Kidney glomerular epithelial cell (primary cell): Measurements from ENCODE around the gene PRSS21.

Experiments
- DNase-seq: peaks from one replicate; lab custom pipeline; 2025; lab: John Stamatoyannopoulos, UW

The PRSS21 gene

GRCh38 chr16:2806286-2806685, 10.8 kb upstream of the PRSS21 start:
- no peak for DNase-seq

GRCh38 chr16:2808181-2808580, 8.9 kb upstream of the PRSS21 start:
- DNase-seq, result no peak

DNA sequence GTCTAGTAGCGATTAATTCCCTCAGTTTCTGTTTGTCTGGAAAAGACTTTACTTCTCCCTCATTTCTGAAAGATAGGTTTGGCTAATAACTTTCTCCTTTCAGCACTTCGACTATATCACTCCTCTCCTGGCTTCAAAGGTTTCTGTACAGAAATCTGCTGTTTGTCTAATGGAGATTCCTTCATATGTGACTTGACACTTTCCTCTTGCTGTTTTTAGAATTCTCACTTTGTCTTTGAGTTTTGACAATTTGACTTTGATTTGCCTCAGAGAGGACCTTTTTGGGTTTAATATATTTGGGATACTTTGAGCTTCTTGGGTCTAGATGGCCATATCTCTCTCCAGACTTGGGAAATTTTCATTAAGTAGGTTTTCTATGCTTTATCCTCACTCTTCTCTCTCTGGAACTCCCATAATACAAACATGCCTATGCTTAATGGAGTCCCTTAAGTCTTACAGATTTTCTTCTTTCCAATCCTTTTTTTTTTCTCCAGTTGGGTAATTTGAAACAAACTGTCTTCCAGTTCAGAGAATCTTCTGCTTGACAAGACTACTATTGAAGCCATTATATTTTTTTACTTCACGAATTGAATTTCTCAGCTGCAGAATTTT, 7.8 kb upstream of the PRSS21 start:
- DNase-seq, result no peak

- no peak for DNase-seq
These were observed 6.4 kb upstream of the PRSS21 start for GRCh38 chr16:2810651-2811050.

DNA sequence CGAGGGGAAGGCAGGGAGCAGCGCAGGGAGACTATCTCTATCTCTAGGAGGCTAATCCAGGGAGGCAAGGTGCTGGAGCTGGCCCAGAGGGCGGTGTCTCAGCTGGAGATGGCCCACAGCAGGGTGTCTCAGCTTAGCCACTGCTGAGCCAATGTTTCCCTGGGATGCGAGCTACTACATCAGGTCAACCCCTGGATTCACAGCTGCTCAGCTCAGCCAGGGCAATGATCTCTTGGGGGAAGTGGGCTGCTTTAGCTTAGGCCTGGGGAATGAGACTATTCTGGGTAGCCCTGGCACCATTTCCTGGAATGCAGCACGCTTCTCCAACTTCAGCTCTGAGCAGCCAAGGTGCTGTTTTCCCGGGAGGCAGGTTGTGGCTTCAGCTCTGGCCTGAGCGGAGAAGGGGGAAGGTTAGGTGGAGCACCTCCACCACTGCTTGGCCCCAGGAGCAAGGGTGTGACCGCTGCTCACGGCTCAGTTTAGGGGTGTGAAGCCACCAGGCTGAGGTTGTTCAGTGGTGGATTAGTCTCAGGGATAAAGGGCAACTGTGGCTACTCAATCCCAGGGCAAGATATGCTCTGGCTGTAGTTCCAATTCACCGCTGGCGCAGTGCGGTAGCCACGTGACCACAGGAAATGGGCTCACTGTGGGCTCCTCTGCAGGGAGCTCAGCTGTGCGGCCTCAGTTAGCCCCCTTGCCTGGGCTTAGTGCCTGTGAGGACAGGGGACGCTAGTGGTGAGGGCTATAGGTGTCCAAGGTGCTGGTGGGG, 5.2 kb upstream of the PRSS21 start:
- DNase-seq, result no peak

DNA sequence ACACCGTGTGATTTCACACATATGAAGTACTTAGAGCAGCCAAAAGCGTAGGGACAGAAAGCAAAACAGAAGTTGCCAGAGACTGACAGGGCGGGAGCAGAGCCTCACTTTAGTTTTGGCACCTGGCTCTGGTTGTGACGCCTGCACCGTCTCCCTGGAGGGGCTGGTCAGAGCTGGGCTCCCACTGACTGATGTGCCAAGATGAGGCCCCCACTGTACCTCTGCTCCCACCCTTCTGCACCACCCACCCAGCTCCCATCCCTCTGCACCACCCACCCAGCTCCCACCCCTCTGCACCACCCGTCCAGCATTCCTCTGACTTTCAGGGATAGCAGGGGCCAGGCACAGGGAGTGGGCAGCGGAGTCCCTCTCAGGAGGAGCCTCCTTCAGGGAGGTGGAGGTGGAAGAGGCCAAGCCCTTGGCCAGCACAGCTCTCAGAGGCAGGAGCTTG, 3.2 kb upstream of the PRSS21 start:
- no peak for DNase-seq

- no peak for DNase-seq
These were observed 2.3 kb upstream of the PRSS21 start for GRCh38 chr16:2814551-2815298.

- DNase-seq, result no peak
These were observed 1.7 kb upstream of the PRSS21 start for GRCh38 chr16:2815299-2815771.

DNA sequence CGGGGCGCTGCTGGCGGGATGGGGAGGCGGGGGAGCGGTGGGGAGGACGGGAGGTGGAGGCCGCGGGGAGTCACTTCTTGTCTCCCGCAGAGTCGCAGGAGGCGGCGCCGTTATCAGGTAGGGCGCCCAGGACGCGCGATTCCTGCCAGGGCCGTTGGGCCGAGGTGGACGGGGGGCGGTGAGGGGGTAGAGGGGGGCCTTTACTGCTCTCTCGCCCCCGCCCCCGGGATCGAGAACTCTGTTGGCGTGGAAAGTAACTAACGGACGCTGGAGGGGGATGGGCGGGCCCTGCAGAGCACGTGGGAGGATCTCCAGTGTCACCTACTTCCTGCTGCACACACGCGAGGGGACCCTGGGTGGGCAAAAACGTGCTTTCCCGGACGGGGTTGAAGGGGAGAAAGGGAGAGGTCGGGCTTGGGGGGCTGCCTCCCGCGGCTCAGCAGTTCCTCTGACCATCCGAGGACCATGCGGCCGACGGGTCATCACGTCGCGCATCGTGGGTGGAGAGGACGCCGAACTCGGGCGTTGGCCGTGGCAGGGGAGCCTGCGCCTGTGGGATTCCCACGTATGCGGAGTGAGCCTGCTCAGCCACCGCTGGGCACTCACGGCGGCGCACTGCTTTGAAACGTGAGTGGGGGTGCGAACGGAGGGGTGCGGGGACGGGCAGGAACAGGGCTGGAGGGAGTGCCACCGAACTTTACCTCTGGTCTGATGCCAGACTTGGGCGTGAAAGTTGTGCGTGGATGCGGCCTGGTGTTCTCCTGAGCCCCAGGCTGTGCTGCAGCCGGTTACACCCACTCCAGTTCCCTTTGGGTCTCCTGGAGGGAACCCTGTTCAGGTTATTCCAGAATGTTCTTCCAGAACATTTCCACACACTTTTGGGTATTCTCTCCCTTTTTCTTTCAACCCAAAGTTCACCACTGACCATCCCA, 569 bp downstream of the PRSS21 start:
- no peak for DNase-seq

DNA sequence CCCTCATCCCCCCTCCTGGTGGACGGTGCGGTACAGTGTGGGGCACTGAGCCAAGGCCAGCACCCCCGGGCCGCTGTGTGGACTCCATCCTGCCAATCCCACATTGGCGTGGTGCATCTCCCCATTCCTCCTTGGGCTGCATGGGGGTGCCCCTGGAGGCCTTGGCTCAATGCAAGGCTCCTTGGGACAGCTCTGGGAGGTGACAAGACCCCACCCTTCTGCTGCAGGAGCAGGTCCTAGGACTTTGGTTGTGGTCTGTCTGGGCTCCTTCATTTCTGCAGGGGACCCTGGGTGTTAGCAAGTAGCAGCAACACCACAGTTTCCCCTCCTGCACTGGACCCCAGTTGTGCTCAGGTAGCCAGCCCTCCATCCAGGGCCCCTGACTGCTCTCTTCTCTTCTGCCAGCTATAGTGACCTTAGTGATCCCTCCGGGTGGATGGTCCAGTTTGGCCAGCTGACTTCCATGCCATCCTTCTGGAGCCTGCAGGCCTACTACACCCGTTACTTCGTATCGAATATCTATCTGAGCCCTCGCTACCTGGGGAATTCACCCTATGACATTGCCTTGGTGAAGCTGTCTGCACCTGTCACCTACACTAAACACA, 1.3 kb downstream of the PRSS21 start:
- DNase-seq, result no peak

DNA sequence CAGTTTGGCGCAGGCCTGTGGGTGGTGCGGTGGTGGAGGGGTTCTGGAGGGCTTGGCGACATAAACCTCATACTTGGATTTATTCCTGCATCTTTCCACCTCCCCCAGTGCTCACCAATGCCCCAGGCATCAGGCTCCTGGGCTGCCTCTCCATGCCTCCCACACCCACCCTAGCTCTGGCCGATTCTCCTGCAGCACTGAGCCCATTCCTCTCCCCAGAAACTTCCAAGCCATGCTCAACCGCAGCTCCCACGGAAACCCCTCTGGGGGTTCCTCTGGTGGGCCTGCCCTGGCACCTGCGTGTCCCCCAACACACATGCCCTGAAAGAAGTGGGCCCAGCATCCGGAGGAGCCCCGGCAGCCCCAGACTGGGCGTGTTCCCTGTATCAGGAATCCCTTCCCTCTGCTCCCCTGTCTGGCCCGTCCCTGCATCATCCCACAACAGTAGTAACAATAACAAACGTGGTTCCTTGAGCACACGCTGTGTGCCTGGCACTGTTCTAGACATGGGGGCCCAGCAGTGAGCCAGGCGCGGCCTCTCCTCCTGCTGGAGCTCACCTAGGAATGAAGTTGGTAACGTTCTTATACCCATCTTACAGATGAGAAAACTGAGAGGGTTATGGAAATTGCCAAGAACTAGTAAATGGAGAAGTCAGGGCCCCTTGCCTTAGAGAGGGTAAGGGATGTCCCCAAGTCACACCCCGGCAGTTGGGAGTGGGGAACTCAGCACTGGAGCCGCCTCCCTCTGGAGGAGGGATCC, 2.3 kb downstream of the PRSS21 start:
- DNase-seq, result no peak

- DNase-seq, result no peak
These were observed 3.1 kb downstream of the PRSS21 start for GRCh38 chr16:2819939-2820835.

DNA sequence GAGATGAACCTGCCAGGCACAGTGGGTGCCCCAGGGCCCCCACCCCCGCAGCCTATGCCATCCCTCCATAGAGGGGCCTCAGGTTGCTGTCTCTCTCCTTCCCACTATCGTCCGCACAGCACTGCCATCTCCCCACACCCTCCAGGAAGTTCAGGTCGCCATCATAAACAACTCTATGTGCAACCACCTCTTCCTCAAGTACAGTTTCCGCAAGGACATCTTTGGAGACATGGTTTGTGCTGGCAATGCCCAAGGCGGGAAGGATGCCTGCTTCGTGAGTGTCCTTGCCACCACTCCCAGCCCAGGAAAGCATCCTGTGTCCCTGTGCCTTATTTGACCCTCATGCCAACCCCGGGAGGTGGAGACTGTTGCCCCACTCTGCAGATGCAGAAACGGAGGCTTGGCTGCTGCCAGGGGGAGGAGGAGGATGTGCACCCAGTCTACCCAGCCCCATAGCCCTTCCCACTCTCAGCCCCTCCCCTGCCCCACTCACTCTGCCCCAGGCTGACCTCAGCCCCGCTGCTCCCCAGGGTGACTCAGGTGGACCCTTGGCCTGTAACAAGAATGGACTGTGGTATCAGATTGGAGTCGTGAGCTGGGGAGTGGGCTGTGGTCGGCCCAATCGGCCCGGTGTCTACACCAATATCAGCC, 3.9 kb downstream of the PRSS21 start:
- no peak for DNase-seq

GRCh38 chr16:2821487-2822157, 4.6 kb downstream of the PRSS21 start:
- DNase-seq, result no peak

- DNase-seq, result no peak
These were observed 5.1 kb downstream of the PRSS21 start for GRCh38 chr16:2822158-2822495.

DNA sequence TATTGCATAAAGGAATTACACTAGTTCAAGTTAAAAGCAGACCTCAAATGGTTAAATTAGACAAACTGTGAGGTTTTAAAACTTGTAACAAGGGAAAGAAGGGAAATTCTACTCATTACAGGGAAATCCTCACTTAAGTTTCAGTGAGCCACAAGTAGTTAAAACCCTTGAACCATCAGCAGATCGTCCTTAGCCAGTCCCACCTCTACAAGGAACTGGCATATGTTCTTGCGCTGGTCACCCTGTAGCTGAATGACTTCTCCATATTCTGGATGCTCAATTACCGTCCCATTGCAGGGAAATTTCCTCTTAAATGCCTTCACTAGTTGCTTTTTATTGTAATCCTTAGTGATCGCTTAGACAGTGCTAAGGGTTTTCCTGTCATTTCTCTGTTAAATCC, 5.5 kb downstream of the PRSS21 start:
- no peak for DNase-seq

DNA sequence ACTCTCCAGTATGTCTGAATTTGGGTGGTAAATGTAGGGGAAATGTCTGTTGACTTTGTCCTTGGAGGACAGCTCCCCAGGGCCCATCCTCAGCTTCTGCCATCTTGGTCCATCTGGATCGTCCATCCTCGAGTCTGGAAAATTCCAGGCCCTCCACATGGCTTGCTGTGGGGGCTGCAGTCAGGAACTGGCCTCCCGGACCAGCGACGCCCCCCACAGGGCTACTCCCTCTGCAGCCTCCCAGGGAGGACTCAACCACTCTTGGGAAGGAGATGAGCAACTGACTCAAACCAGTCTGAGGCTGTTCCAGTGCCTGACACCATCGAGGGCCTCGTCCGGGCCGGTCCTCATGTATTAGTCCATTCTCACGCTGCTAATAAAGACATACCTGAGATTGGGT, 7.6 kb downstream of the PRSS21 start:
- DNase-seq, result no peak

DNA sequence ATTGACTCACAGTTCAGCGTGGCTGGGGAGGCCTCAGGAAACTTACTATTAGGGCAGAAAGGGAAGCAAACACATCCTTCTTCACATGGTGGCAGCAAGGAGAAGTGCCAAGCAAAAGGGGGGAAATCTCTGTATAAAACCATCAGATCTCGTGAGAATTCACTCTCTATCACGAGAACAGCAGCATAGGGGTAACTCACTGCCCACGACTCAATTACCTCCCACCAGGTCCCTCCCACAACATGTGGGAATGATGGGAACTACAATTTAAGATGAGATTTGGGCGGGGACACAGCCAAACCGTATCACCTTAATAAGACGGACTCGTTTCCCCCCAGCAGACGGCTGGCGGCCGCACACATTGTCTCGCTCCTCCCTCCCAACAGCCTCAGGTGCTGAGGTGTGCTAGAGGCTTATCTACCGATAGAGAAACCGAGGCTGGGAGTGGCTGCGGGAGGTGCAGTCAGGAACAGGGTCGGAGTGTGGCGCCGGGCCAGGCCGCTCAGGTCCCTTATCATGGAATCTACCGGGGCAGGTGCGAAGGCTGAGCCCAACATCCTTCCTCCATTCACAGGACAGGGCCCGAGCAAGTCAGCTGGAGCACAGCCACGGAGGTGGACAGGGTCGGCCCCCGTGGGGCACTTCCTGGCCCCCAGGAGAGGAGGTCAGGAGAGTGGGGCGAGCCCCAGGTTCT, 8.2 kb downstream of the PRSS21 start:
- no peak for DNase-seq
